GM15510 (cell line): Measurements from ENCODE around the gene PPP1R9B.

ENCODE experiments used
- POLR2A ChIP-seq: IDR thresholded peaks from 3 replicates; pipeline ENCODE4 v1.6.1; 2011; ENCODE audit warnings: borderline replicate concordance; ENCODE audit not compliant: insufficient read length; ENCODE audit errors: extremely low read depth

The PPP1R9B gene

GRCh38 chr17:50097926-50098325 is 52.6 kb downstream of the PPP1R9B start:
- TF ChIP-seq POLR2A, result no peak

- no peak for TF ChIP-seq POLR2A
Measured at GRCh38 chr17:50097455-50097854, 53.0 kb downstream of the PPP1R9B start.

- no peak for TF ChIP-seq POLR2A
Measured at GRCh38 chr17:50096758-50097157, 53.7 kb downstream of the PPP1R9B start.

- TF ChIP-seq POLR2A, result no peak
Measured at GRCh38 chr17:50096092-50096491, 54.4 kb downstream of the PPP1R9B start.

GRCh38 chr17:50095626-50096037 is 54.8 kb downstream of the PPP1R9B start:
- TF ChIP-seq POLR2A, result no peak

GRCh38 chr17:50094753-50095619 is 55.5 kb downstream of the PPP1R9B start, which contains the start of gene PDK2:
Gene PDK2, plus strand, starts transcription at chr17:50095351. Its CDS starts 85 bp downstream, at chr17:50095436.
- peak; percentile 37 for TF ChIP-seq POLR2A

- TF ChIP-seq POLR2A, result no peak
Measured at GRCh38 chr17:50094243-50094752, 56.2 kb downstream of the PPP1R9B start.

GRCh38 chr17:50093807-50094206 is 56.7 kb downstream of the PPP1R9B start:
- no peak for TF ChIP-seq POLR2A

GRCh38 chr17:50093246-50093645 is 57.2 kb downstream of the PPP1R9B start:
- no peak for TF ChIP-seq POLR2A

- TF ChIP-seq POLR2A, result no peak
Measured at GRCh38 chr17:50091918-50092285, 58.6 kb downstream of the PPP1R9B start.

GRCh38 chr17:50090971-50091917 is 59.2 kb downstream of the PPP1R9B start:
- no peak for TF ChIP-seq POLR2A

GRCh38 chr17:50090071-50090470 is 60.4 kb downstream of the PPP1R9B start:
- no peak for TF ChIP-seq POLR2A

GRCh38 chr17:50088952-50089825 is 61.3 kb downstream of the PPP1R9B start:
- TF ChIP-seq POLR2A, result no peak

- no peak for TF ChIP-seq POLR2A
Measured at GRCh38 chr17:50087912-50088405, 62.5 kb downstream of the PPP1R9B start.
